NCI-H526 treated with DMSO at 0.1 percent for 48 hours (cell line): ENCODE measurements around the gene EDA.
A peak's percentile ranks its signal among the peaks of the same experiment; 100 is the strongest.

Experiments used
- DNase-seq: peaks from one replicate; lab custom pipeline; 2025; lab: John Stamatoyannopoulos, UW

Gene EDA

GRCh38 chrX:69615779-69616456 is at the start of gene EDA:
Gene EDA, plus strand, starts transcription at chrX:69616113.
- DNase-seq = peak; percentile 48

DNA sequence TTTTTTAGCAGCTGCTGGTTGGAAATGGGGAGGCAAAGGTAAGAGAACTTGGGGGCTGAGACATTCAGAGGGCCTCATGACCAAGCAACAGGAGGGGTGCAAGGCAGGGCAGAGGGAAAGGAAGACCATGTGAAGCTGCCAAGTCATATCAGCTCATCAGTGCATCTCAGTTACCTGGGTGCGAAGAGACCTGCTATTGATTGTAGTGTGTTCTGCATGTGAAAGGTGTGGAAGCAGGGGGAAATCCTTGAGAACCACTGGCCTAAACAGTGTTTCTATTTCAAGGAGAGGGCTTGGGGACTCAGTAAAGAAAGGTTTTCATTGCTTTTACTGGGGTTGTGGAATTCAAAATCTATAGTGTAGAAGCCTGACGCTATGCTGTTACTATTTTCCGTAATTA is 47.1 kb upstream of the EDA start:
- DNase-seq = no peak

DNA sequence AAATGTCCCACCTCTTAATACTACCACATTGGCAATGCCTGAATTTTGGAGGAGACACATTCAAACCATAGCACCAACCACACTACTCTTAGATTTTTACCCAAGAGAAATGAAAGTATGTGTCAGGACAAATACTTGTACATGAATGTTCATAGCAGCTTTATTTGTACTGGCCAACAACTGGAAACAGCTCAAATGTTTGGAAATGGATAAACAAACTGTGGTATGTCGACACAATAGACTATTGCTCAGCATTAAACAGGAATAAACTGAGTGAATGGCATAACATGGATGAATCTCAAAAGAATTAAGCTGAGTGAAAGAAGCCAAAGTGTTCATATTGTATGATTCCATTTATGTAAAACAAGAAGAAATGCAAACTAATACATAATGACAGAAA is 18.5 kb upstream of the EDA start:
- no peak for DNase-seq

DNA sequence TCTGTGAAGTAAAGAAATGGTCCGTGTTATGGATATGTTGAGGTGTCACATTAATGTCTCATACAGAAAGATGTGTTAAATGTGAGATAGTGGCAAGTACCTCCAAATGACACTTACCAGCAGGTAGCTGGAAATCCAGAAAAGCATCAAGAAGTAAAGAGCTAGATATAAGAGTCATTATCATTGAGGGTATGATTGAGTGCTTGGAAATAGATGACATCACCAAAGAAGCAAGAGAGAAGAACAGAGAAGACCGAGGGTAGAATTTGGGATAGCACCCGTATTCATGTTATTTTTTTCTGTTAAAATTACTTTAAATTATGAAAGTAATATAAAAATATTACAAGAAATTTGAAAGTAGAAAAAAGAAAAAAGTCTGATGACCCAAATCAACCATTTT is 15.7 kb upstream of the EDA start:
- no peak for DNase-seq

DNA sequence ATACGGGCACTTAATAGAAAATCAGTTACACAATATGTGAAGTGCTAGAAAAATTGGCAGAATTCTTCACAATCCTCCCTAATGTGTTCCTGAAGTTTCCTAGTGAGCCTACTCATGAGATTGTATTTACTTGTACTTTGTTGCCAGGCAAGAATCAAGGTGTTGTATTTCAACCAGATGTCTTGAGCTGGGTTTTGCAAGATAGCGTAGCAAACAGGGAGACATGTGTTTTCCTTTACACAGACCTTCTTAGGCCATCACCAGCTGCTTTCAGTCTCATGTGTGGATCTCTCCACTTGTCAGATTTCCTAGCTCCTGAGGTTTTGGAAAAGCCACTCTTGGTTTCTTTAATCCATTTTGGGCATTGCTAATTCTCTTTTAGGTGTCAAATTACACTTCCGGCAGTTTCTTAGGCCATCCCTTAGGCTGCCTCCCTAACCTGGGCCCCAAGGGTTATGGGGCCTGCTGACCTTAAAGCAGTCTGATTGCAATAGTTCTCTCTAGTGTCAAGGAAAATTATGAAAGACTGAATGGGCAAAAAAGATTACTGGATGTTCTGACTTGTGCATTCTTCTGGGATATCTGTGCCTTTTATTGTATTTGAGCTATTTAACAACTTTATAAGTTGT is 12.2 kb upstream of the EDA start:
- DNase-seq = no peak

- DNase-seq = no peak
Measured at GRCh38 chrX:69605521-69605920, 10.4 kb upstream of the EDA start.

- DNase-seq = no peak
Measured at GRCh38 chrX:69607616-69608015, 8.3 kb upstream of the EDA start.

DNA sequence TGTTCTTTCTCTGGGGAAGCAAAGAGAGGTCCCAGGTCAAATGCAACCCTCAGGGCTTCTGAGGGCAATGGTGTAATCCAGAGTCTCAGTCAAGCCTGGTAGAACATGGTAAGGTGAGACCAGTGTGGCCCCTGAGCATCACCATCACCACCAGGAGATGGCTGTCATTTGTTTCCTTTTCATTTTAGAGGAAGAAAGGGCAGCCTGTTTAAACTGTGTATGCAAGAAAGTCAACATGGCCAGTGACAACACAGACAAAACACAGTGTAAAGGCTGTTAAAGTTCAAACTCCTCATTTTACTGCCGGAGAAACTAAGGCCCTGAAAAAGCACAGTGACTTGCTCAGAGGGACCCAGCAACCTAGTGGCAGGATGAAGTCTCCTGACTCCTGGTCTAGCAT is 2.0 kb upstream of the EDA start:
- no peak for DNase-seq

DNA sequence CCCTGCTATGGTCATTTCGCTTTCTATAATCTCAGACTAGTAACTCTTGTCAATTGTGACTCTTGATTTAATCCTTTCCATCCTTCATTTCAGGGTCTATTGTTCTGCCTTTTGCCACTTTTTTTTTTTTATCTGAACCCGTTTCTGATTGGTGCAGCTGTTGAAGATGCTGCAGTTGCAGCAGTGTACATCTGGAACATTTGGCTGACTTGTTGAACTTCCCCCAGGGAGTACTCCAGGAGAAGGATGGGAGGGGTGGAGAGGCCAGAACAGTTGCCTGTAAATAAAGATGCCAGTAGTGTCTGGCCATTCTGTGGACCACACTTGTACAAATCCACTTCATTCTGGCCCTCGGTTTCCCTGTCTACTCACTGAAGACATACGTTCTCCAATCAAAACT is 1.0 kb upstream of the EDA start:
- no peak for DNase-seq

- DNase-seq = no peak
Measured at GRCh38 chrX:69615342-69615741, 571 bp upstream of the EDA start.

GRCh38 chrX:69616457-69617203 is 717 bp downstream of the EDA start:
- DNase-seq = no peak

DNA sequence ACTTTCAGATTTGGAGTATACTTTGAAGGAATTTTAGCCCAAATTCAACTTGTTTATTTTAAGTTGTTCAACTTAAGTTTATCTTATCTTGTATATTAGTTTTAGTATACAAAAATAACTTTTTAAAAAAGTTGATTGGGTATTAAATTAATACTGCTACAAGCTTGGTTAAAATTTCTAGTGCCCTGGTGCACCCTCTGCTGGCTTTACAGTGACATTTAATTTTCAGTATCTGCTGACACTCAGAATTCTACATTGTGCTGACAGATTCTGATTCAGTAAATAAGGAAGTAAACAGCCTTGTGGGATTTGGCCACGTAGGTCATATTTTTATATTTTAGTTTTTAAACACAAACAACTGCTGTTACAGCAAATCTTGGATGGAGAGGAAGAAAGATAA is 2.9 kb downstream of the EDA start:
- no peak for DNase-seq

GRCh38 chrX:69626129-69626528 is 10.2 kb downstream of the EDA start:
- no peak for DNase-seq

GRCh38 chrX:69627744-69628143 is 11.8 kb downstream of the EDA start:
- no peak for DNase-seq

DNA sequence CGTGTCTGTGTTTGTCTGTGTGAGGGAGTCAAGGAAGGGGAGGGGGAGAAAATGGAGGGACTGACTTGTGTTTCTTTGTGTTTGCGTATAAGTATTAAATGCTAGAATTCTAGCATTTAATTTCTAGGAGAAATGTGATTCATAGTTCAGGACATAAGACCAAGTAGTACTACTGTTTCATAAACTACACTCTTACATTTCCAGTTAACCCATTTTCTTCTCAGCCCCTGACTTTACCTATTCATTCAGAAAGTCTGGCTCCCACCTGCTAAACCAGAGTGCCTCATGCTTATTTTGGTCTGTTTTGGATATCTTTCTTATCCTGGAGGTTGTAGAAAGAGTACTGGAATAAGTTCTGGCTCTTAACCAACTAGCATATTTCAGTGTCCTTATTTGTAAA is 14.2 kb downstream of the EDA start:
- no peak for DNase-seq

DNA sequence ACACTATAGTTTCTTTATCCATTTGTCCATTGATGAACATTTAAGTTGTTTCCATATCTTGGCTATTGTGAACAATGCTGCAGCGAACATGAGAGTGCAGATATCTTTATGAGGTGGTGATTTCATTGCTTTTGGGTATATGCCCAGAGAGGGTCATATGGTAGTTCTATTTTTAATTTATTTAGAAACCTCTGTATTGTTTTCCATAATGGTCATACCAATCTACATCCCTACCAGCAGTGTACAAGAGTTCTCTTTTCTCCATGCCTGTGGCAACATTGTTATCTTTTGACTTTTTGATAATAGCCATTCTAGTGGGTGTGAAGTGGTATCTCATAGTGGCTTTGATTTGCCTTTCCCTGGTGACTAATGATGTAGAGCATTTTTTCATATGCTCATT is 48.8 kb downstream of the EDA start:
- DNase-seq = no peak

GRCh38 chrX:69670001-69670555 is 54.2 kb downstream of the EDA start:
- DNase-seq = no peak

- no peak for DNase-seq
Measured at GRCh38 chrX:69674891-69675290, 59.0 kb downstream of the EDA start.

DNA sequence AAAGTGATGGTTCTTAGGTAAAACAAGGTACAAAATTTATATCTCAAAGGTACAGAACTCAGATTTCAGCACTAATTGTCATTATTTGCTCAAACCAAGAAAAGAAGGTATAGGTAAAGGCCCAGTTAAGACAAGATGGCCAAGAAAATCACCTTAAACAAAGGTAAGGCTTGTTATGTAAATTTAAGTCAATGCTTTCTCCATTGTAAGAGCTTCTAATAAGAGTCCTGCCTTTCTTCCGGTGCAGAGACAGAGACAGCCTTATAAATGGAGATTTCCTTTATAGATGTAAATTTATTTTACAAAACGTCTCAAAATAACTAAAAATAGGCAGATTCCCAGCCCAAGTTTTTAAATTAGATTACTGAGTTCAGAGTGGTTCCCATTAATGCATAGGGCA is 89.9 kb downstream of the EDA start:
- DNase-seq = no peak

DNA sequence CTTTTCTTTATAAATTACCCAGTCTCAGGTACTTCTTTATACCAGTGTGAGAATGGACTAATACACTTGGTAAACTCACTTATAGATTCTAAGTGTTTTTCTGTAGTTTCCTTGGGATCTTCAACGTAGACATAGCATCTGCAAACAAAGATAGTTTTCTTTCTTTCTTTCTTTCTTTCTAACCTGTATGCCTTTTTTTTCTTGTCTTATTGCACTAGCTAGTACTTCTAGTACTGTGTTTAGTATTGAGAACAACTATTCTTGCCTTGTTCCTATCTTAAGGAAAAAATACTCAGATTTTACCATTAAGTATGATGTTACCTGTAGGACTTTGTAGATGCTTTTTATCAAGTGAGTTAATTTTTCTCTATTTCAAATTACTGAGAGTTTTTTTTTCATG is 102.2 kb downstream of the EDA start:
- no peak for DNase-seq

DNA sequence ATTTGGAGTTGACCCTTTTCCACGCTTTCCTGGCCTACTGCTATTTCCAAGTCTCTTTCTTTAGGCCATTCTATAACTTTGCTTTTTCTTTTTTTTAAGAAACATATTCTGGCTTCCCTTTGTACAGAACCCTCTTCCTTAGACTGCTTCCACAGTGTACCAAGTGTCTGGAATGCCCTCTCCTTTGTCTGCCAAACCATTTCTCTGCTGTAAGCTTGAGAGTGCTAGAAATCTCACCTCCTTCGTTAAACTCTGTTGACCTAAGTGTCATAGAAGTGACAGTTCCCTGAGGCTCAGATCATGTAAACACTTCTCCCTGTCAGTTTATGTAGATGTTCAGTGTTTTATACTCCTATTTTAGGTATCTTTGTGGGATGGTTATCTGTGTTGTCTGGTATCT is 108.4 kb downstream of the EDA start:
- no peak for DNase-seq

DNA sequence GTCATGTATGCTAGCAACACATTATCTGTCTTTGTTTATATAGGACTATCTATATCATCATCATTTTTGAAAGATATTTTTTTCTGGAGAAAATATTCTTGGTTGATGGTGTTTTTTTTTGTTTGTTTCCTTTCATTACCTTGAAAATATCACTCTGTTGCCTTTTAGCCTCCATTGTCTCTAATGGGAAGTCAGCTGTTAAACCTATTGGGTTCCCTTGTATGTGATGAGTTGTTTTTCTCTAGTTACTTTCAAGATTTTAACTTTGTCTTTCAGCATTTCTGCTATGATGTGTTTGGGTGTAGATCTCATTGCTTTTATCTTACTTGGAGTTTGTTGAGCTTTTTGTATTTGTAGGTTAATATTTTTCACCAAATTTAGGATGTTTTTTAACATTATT is 124.4 kb downstream of the EDA start:
- no peak for DNase-seq

DNA sequence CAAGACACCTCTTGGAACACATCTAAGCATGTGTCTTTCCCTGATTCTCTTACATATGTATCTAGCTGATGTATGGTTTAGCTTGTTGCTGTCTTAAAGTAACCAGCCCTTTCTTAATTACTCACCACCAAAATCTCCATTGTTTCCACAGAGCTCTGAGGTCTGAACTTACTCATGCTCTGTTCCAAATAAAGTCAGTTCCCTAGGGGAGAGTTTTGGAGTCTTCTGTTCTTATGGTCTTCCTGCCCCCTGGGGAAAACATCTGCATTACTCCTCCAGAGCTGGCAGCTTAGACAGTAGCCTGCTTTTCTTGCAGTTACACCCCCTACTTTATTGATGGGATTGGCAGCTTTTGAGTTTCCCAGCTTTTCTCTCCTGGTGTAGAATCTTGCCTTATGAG is 125.8 kb downstream of the EDA start:
- DNase-seq = no peak
